Fibroblast of lung (primary cell): ENCODE measurements around the gene RIMS4.

Experiments
- CTCF ChIP-seq, 2 donors: IDR thresholded peaks in 1 of 2; conservative IDR thresholded peaks in 1 of 2; 1 replicate in 1 of 2; 2 replicates in 1 of 2; pipeline ENCODE4 v1.5.1; 2011 to 2012; ENCODE audit warnings: low read length in 2 of 2, control low read depth in 1 of 2, inconsistent platforms in 1 of 2, low read depth in 1 of 2, mild to moderate bottlenecking in 1 of 2
- EZH2 ChIP-seq: IDR thresholded peaks from 2 replicates; pipeline ENCODE4 v1.5.1; 2012; ENCODE audit warnings: low read length, control low read depth, mild to moderate bottlenecking; ENCODE audit errors: missing control alignments

DNA sequence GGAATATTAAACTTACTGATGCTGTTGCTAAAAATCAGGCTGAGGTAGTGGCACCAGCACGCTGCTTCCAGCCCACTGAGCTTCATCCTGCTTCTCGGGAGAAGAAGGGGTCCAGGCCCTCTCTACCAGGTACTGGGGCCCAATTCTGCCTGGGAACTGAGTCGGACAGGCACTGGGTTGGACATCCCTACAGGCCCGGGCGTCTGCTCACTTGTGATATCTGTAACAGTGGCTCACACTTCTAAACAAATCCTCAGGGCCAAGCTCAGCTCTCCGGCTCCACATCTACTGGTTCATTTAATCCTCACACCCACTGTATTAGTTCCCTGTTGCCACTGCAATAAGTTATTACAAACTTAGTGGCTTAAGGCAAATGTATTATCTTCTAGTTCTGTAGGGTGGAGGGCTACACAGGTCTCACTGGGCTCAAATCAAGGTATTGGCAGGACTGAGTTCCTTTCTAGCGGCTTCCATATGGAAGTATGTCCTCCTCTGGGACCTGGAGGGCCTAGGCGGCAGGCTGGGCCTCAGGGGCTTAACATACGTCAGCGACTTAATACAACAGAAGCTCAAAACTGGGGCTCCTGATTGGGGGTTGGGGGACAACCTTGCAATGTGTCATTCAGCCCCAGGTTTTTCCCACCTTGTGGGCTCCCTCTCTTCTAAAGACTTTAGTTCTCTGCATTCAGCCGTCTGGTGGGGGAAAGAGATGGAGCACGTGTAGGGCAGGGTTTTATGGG, 66.3 kb downstream of the RIMS4 start:
- TF ChIP-seq CTCF (conservative IDR thresholded peaks at IDR 0.05 in 1 of 2, IDR thresholded peaks at IDR 0.05 in 1 of 2; ENCODE audit: low read depth in 1 of 2, low read length in 2 of 2) = no peak
- no peak for TF ChIP-seq EZH2
